Measurements from ENCODE around the gene PIRT. TPM values are rescaled to one million over a fixed set of nuclear protein-coding genes. Genes with fewer than 3 reads are reported as not detected.

PIRT gene
- total RNA-seq, 1 donor from 2014 or later, result 6.4 TPM

DNA sequence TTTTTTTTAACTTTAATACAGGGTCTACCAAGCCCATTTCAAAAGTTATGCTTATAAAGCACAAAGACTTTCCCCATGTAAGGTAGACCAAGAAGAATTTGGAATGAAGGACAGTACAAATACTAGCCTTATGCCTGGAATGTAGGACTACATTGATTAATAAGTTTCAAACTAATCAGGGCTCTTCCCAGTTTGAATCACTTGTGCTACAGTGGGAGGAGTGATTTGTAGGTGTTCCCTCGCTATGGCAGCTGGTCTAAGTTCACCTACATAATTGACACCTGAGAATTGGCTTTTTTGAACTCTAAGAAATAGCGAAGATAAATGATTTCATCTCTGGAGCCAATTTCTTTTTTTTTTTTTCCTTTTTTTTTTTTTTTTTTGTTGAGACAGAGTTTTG lies 52.6 kb downstream of the PIRT start:
- H3K27ac ChIP-seq, result no peak overlapping the region
- H3K4me1 ChIP-seq, result peaks cover 10% of the 10 kb centered on the region
- no peaks in the 10 kb centered on the region for H3K36me3 ChIP-seq
- no peak for DNase-seq (ENCODE audit: extremely low spot score in 2 of 2)
- no peak overlapping the region for H3K4me3 ChIP-seq
- H3K9me3 ChIP-seq, result no peaks in the 10 kb centered on the region
- TF ChIP-seq POLR2A (IDR thresholded peaks at IDR 0.05) (no peak), POLR2AphosphoS5 (IDR thresholded peaks at IDR 0.05; ENCODE audit: insufficient read depth in 1 of 2, low read depth in 1 of 2) (no peak)
- TF ChIP-seq, protein P1, sequence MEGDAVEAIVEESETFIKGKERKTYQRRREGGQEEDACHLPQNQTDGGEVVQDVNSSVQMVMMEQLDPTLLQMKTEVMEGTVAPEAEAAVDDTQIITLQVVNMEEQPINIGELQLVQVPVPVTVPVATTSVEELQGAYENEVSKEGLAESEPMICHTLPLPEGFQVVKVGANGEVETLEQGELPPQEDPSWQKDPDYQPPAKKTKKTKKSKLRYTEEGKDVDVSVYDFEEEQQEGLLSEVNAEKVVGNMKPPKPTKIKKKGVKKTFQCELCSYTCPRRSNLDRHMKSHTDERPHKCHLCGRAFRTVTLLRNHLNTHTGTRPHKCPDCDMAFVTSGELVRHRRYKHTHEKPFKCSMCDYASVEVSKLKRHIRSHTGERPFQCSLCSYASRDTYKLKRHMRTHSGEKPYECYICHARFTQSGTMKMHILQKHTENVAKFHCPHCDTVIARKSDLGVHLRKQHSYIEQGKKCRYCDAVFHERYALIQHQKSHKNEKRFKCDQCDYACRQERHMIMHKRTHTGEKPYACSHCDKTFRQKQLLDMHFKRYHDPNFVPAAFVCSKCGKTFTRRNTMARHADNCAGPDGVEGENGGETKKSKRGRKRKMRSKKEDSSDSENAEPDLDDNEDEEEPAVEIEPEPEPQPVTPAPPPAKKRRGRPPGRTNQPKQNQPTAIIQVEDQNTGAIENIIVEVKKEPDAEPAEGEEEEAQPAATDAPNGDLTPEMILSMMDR (IDR thresholded peaks at IDR 0.05), result no peak
- intact Hi-C loops (cut with DNase I), result no loop called here
- H3K27me3 ChIP-seq, result no peaks in the 10 kb centered on the region

DNA sequence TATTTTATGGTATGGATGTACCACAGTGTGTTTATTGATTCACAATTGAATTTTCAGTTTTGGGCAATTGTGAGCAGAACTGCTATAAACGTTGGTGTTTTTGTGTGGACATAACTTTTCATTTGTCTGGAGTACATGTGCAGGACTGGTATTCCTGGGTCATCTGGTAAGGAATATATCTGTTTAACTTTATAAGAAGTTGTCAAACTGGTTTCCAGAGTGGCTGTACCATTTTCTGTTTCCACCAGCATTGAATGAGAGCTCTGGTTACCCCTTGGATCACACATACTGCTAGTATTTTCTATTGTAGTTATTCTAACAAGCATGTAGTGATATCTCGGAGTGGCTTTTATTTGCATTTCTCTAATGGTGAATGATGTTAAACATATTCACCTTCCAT lies 58.3 kb downstream of the PIRT start:
- Histone ChIP-seq H3K27ac (no peak overlapping the region), H3K27me3 (no peaks in the 10 kb centered on the region), H3K36me3 (no peaks in the 10 kb centered on the region), H3K9me3 (no peaks in the 10 kb centered on the region), H3K4me1 (no peaks in the 10 kb centered on the region), H3K4me3 (no peak overlapping the region)
- TF ChIP-seq, protein P1 (IDR thresholded peaks at IDR 0.05), result no peak
- TF ChIP-seq POLR2AphosphoS5 (IDR thresholded peaks at IDR 0.05; ENCODE audit: insufficient read depth in 1 of 2, low read depth in 1 of 2) (no peak), POLR2A (IDR thresholded peaks at IDR 0.05) (no peak)
- DNase-seq (ENCODE audit: extremely low spot score in 2 of 2), result no peak
- intact Hi-C loops (cut with DNase I), result no loop called here

DNA sequence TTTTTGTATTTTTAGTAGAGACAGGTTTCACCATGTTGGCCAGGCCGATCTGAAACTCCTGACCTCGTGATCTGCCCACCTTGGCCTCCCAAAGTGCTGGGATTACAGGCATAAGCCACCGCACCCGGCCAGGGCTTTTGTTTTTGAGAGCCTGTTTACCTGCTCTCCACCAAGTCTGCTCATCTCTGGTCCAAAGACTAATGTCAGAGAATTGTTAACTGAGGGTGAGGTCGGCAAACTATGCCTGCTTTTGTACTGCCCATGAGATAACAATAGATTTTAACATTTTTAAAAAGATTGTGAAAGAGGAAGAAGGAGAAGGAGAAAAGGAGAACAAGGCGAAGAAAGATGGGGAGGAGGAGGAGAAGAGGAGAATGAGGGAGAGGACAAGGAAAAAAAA lies 60.0 kb downstream of the PIRT start:
- H3K27me3 ChIP-seq, result no peaks in the 10 kb centered on the region
- H3K4me3 ChIP-seq, result no peak overlapping the region
- no peaks in the 10 kb centered on the region for H3K36me3 ChIP-seq
- H3K9me3 ChIP-seq, result no peaks in the 10 kb centered on the region
- TF ChIP-seq POLR2AphosphoS5 (IDR thresholded peaks at IDR 0.05; ENCODE audit: insufficient read depth in 1 of 2, low read depth in 1 of 2), result no peak
- no peak for TF ChIP-seq POLR2A (IDR thresholded peaks at IDR 0.05)
- TF ChIP-seq, protein P1 (IDR thresholded peaks at IDR 0.05), result no peak
- no peaks in the 10 kb centered on the region for H3K4me1 ChIP-seq
- intact Hi-C loops (cut with DNase I), result no loop called here
- DNase-seq (ENCODE audit: extremely low spot score in 2 of 2), result no peak
- H3K27ac ChIP-seq, result no peak overlapping the region

DNA sequence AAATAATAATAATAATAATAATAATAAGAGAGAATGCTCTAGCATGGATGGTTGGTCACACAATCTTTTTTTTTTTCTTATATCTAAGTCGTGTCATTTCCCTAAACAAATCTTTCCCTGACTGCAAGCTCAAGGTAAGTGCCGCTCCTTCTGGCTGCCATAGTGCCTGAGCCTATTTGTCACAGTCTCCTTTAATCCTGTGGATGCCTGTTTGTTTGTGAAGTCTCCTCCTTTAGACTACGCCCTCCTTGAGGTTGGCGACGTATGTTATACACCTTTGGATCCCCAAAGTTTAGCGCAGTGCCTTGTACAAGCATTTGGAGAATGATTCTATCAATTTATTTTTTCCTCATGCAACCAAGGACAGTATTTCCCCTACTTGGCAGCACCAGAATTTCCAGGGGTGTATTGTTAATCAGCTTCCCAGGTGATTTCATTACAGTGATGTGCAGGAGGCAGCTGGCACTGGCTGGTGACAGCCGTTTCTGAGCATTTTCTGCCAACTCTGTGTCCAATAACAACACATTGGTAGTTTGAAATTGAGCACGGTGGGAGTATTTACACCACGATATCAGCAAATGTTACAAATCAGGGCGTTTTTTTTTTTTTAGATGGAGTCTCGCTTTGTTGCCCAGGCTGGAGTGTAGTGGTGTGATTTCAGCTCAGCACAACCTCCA lies 60.6 kb downstream of the PIRT start:
- no peaks in the 10 kb centered on the region for H3K4me1 ChIP-seq
- H3K4me3 ChIP-seq, result no peak overlapping the region
- no peaks in the 10 kb centered on the region for H3K36me3 ChIP-seq
- H3K27ac ChIP-seq, result no peak overlapping the region
- H3K9me3 ChIP-seq, result no peaks in the 10 kb centered on the region
- TF ChIP-seq POLR2AphosphoS5 (IDR thresholded peaks at IDR 0.05; ENCODE audit: insufficient read depth in 1 of 2, low read depth in 1 of 2), result no peak
- TF ChIP-seq, protein P1 (IDR thresholded peaks at IDR 0.05), result no peak
- no peak for TF ChIP-seq POLR2A (IDR thresholded peaks at IDR 0.05)
- intact Hi-C loops (cut with DNase I), result no loop called here
- DNase-seq (ENCODE audit: extremely low spot score in 2 of 2), result no peak
- H3K27me3 ChIP-seq, result no peaks in the 10 kb centered on the region

DNA sequence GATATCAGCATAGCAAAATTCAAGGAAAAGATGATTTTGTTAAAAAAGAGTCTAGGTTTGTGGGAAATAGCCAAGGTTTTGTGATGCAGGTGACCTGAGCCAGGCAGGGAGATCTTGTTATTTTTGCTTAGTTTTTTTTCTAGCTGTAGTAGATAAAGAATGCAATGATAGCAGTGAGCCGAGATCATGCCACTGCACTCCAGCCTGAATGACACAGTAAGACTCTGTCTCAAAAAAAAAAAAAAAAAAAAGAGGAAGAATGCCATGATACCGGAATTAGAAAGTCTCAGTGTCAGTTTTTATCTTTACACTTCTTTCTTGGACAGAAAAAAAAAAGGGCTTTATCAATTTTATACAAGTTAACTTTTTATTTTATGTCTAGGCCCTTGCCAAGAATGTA lies 61.5 kb downstream of the PIRT start:
- no peak for DNase-seq (ENCODE audit: extremely low spot score in 2 of 2)
- H3K4me1 ChIP-seq, result no peaks in the 10 kb centered on the region
- no peaks in the 10 kb centered on the region for H3K36me3 ChIP-seq
- intact Hi-C loops (cut with DNase I), result no loop called here
- TF ChIP-seq, protein P1 (IDR thresholded peaks at IDR 0.05), result no peak
- no peaks in the 10 kb centered on the region for H3K27me3 ChIP-seq
- H3K9me3 ChIP-seq, result no peaks in the 10 kb centered on the region
- H3K4me3 ChIP-seq, result no peak overlapping the region
- H3K27ac ChIP-seq, result no peak overlapping the region

Measured in vagina (tissue), 2 donors.